Glutamatergic neuron (in vitro differentiated cells): ENCODE results near the gene SERINC3. TPM values are rescaled to one million over a fixed set of nuclear protein-coding genes. Genes with fewer than 3 reads are reported as not detected.

Experiments
- DNase-seq: peaks from one replicate; pipeline ENCODE4 v3.0.0; 2022
- H3K27ac Mint-ChIP-seq: one replicate; pipeline ENCODE4 v1.8.0; 2020; ENCODE audit warnings: mild to moderate bottlenecking, mixed read lengths, inconsistent platforms; ENCODE audit not compliant: unreplicated experiment
- H3K27me3 Mint-ChIP-seq: one replicate; pipeline ENCODE4 v1.8.0; 2020; ENCODE audit warnings: mild to moderate bottlenecking, moderate library complexity, mixed read lengths, inconsistent platforms; ENCODE audit not compliant: unreplicated experiment
- H3K36me3 Mint-ChIP-seq: one replicate; pipeline ENCODE4 v1.8.0; 2020; ENCODE audit warnings: mild to moderate bottlenecking, mixed read lengths, inconsistent platforms; ENCODE audit not compliant: unreplicated experiment
- H3K4me1 Mint-ChIP-seq: one replicate; pipeline ENCODE4 v1.8.0; 2020; ENCODE audit warnings: mild to moderate bottlenecking, low read depth, mixed read lengths, inconsistent platforms; ENCODE audit not compliant: unreplicated experiment
- H3K4me3 Mint-ChIP-seq: one replicate; pipeline ENCODE4 v1.8.0; 2020; ENCODE audit warnings: mild to moderate bottlenecking, mixed read lengths, inconsistent platforms; ENCODE audit not compliant: unreplicated experiment
- H3K9me3 Mint-ChIP-seq: one replicate; pipeline ENCODE4 v1.8.0; 2020; ENCODE audit warnings: mild to moderate bottlenecking, moderate library complexity, mixed read lengths, inconsistent platforms; ENCODE audit not compliant: unreplicated experiment
- CTCF ChIP-seq: fragments of 200-600 bp; sonication (generic); IDR thresholded peaks from one replicate; pipeline ENCODE4 v1.5.0; 2021; ENCODE audit not compliant: partially characterized antibody, unreplicated experiment
- total RNA-seq: library from RNA; stranded (reverse); fragmentation: NEBNext Ultra II Directional; extraction: Animal tissue kit (Norgen Biotek cat#: 25700); gene quantifications from one replicate; pipeline ENCODE4 v1.2.1, GENCODE V29; 2021; ENCODE audit not compliant: unreplicated experiment

SERINC3 gene
- total RNA-seq, 1 donor from 2014 or later, result 125 TPM

- Mint-ChIP-seq H3K27ac (no peak overlapping the region), H3K9me3 (no peaks in the 10 kb centered on the region), H3K36me3 (no peaks in the 10 kb centered on the region), H3K4me3 (no peak overlapping the region), H3K27me3 (no peaks in the 10 kb centered on the region), H3K4me1 (no peaks in the 10 kb centered on the region)
- DNase-seq, result no peak
- TF ChIP-seq CTCF, result no peak
These were observed 22.4 kb upstream of the SERINC3 start for GRCh38 chr20:44544263-44544662.

DNA sequence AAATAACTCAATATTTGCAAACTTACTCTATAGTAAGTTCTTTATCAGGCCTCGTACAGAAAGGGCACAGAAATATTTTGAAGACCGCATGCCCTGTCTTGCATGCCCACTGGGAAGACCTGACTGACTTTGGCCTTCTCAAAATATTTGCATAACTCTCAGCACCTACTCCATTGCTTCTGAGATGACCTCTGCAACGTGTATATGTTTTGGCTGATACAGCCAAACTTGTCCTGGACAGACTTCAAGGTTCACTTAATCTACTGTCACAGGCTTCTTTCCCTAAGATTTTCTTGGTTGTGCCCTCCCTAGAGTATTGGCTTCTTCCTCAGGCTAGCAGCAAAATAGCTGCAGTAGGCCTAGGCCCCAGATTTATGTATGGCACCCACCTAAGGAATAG lies 21.5 kb upstream of the SERINC3 start:
- H3K27me3 Mint-ChIP-seq, result no peaks in the 10 kb centered on the region
- H3K4me3 Mint-ChIP-seq, result no peak overlapping the region
- no peaks in the 10 kb centered on the region for H3K36me3 Mint-ChIP-seq
- H3K27ac Mint-ChIP-seq, result no peak overlapping the region
- H3K4me1 Mint-ChIP-seq, result no peaks in the 10 kb centered on the region
- TF ChIP-seq CTCF, result no peak
- H3K9me3 Mint-ChIP-seq, result no peaks in the 10 kb centered on the region
- no peak for DNase-seq

GRCh38 chr20:44542890-44543289 lies 21.0 kb upstream of the SERINC3 start:
- Mint-ChIP-seq H3K27me3 (no peaks in the 10 kb centered on the region), H3K4me1 (no peaks in the 10 kb centered on the region), H3K4me3 (no peak overlapping the region), H3K36me3 (no peaks in the 10 kb centered on the region), H3K27ac (no peak overlapping the region), H3K9me3 (no peaks in the 10 kb centered on the region)
- DNase-seq, result no peak
- TF ChIP-seq CTCF, result no peak

- Mint-ChIP-seq H3K9me3 (no peaks in the 10 kb centered on the region), H3K27me3 (no peaks in the 10 kb centered on the region), H3K4me1 (no peaks in the 10 kb centered on the region), H3K27ac (no peak overlapping the region), H3K36me3 (no peaks in the 10 kb centered on the region), H3K4me3 (no peak overlapping the region)
- no peak for TF ChIP-seq CTCF
- no peak for DNase-seq
These were observed 20.1 kb upstream of the SERINC3 start for GRCh38 chr20:44541992-44542391.

- Mint-ChIP-seq H3K27me3 (no peaks in the 10 kb centered on the region), H3K27ac (no peak overlapping the region), H3K4me3 (no peak overlapping the region), H3K9me3 (no peaks in the 10 kb centered on the region), H3K4me1 (no peaks in the 10 kb centered on the region), H3K36me3 (no peaks in the 10 kb centered on the region)
- no peak for TF ChIP-seq CTCF
- DNase-seq, result no peak
These were observed 19.0 kb upstream of the SERINC3 start for GRCh38 chr20:44540834-44541233.
